IMR-90 (cell line): ENCODE results near the gene ZYG11B. TPM values are rescaled to one million over a fixed set of nuclear protein-coding genes. Genes with fewer than 3 reads are reported as not detected.
A peak's percentile ranks its signal among the peaks of the same experiment; 100 is the strongest.

ENCODE experiments used
- ATAC-seq: fragments of 200-7000 bp; cut with Tn5 transposase; 2 replicates; pipeline ENCODE4 v1.9.1; 2020; ENCODE audit warnings: low read depth, mild to moderate bottlenecking, moderate library complexity
- BruUV-seq: library from RNA; stranded (reverse); fragments of 400-500 nt; replicated peaks from 2 replicates; lab custom pipeline; 2021; lab: Mats Ljungman, UMichigan
- CTCF ChIA-PET: fragments of 300-600 bp; formaldehyde crosslinking; extraction: SDS; loops from one replicate; lab custom pipeline; 2021; ENCODE audit warnings: antibody characterized with exemption; lab: Yijun Ruan, JAX
- POLR2A ChIA-PET: fragments of 300-600 bp; sonication (Branson Sonifier 250); formaldehyde crosslinking; loops from one replicate; lab custom pipeline; 2022; ENCODE audit warnings: antibody characterized with exemption; ENCODE audit not compliant: unreplicated experiment; lab: Charles Lee
- DNase-seq: peaks from one replicate; pipeline ENCODE4 v3.0.0; 2013
- H2AFZ ChIP-seq: replicated peaks from 2 replicates; pipeline ENCODE3; 2013; ENCODE audit warnings: low read length, mild to moderate bottlenecking; ENCODE audit not compliant: poor library complexity
- H2AK5ac ChIP-seq: 2 replicates; pipeline ENCODE4 v1.6.1; 2013; ENCODE audit warnings: low read depth, low read length, inconsistent platforms
- H2AK9ac ChIP-seq: replicated peaks from 2 replicates; pipeline ENCODE3; 2013; ENCODE audit warnings: mild to moderate bottlenecking, low read depth, low read length, moderate library complexity; ENCODE audit not compliant: poor library complexity
- H2BK120ac ChIP-seq: 2 replicates; pipeline ENCODE4 v1.6.1; 2013; ENCODE audit warnings: low read depth, low read length, inconsistent platforms
- H2BK15ac ChIP-seq: 3 replicates; pipeline ENCODE4 v1.6.1; 2013; ENCODE audit warnings: low read depth, low read length, inconsistent platforms
- H2BK20ac ChIP-seq: 2 replicates; pipeline ENCODE4 v1.6.1; 2013; ENCODE audit warnings: low read depth, mild to moderate bottlenecking, inconsistent platforms, low read length, moderate library complexity
- H2BK5ac ChIP-seq: 2 replicates; pipeline ENCODE4 v1.6.1; 2013; ENCODE audit warnings: mild to moderate bottlenecking, low read depth, low read length, inconsistent platforms; ENCODE audit not compliant: poor library complexity, severe bottlenecking
- H3K14ac ChIP-seq: replicated peaks from 2 replicates; pipeline ENCODE4 v1.6.1; 2013; ENCODE audit warnings: low read depth, low read length, inconsistent platforms
- H3K18ac ChIP-seq: 2 replicates; pipeline ENCODE4 v1.6.1; 2013; ENCODE audit warnings: low read depth, low read length, control low read depth
- H3K23ac ChIP-seq: 2 replicates; pipeline ENCODE4 v1.6.1; 2013; ENCODE audit warnings: low read depth, low read length, inconsistent platforms
- H3K27ac ChIP-seq: 2 replicates; pipeline ENCODE4 v1.5.1; 2013; ENCODE audit warnings: mild to moderate bottlenecking, control low read depth, low read length; ENCODE audit not compliant: insufficient read depth
- H3K27me3 ChIP-seq: 2 replicates; pipeline ENCODE4 v1.6.1; 2013; ENCODE audit warnings: low read length; ENCODE audit not compliant: control insufficient read depth, insufficient read depth
- H3K36me3 ChIP-seq: 2 replicates; pipeline ENCODE4 v1.6.1; 2013; ENCODE audit warnings: low read length, mixed read lengths; ENCODE audit not compliant: control insufficient read depth, insufficient read depth
- H3K4ac ChIP-seq: 2 replicates; pipeline ENCODE4 v1.6.1; 2013; ENCODE audit warnings: low read depth, low read length, inconsistent platforms
- H3K4me1 ChIP-seq: 2 replicates; pipeline ENCODE4 v1.6.1; 2013; ENCODE audit warnings: low read length, mixed read lengths; ENCODE audit not compliant: control insufficient read depth, insufficient read depth
- H3K4me2 ChIP-seq: 2 replicates; pipeline ENCODE4 v1.6.1; 2013; ENCODE audit warnings: low read depth, mild to moderate bottlenecking, control low read depth, low read length, moderate library complexity
- H3K4me3 ChIP-seq: 2 replicates; pipeline ENCODE4 v1.5.1; 2013; ENCODE audit warnings: low read depth, mild to moderate bottlenecking, control low read depth, low read length, moderate library complexity; ENCODE audit not compliant: insufficient read depth
- H3K56ac ChIP-seq: 2 replicates; pipeline ENCODE4 v1.6.1; 2013; ENCODE audit warnings: low read length, inconsistent platforms; ENCODE audit not compliant: insufficient read depth; ENCODE audit errors: extremely low read depth
- H3K79me1 ChIP-seq, 2 experiments: 2 replicates each; pipeline ENCODE4 v1.6.1; 2013; ENCODE audit warnings: low read length in 2 of 2, inconsistent platforms in 1 of 2, low read depth in 1 of 2
- H3K9ac ChIP-seq: 2 replicates; pipeline ENCODE4 v1.6.1; 2013; ENCODE audit warnings: low read depth, low read length, control low read depth
- H3K9me1 ChIP-seq: 2 replicates; pipeline ENCODE4 v1.6.1; 2013; ENCODE audit warnings: low read length, inconsistent platforms; ENCODE audit not compliant: insufficient read depth
- H3K9me3 ChIP-seq: 2 replicates; pipeline ENCODE4 v1.6.1; 2013; ENCODE audit warnings: low read length; ENCODE audit not compliant: control insufficient read depth, insufficient read depth
- H4K20me1 ChIP-seq: 2 replicates; pipeline ENCODE4 v1.6.1; 2013; ENCODE audit warnings: low read length, inconsistent platforms; ENCODE audit not compliant: insufficient read depth
- H4K5ac ChIP-seq: 2 replicates; pipeline ENCODE4 v1.6.1; 2013; ENCODE audit warnings: mild to moderate bottlenecking, low read depth, low read length, control low read depth
- H4K8ac ChIP-seq, 2 experiments: 2 replicates each; pipeline ENCODE4 v1.6.1; 2013; ENCODE audit warnings: low read depth in 2 of 2, low read length in 2 of 2, control low read depth in 1 of 2, inconsistent platforms in 1 of 2
- H4K91ac ChIP-seq: 2 replicates; pipeline ENCODE4 v1.6.1; 2013; ENCODE audit warnings: low read depth, low read length, inconsistent platforms; ENCODE audit not compliant: insufficient read depth
- CEBPB ChIP-seq: IDR thresholded peaks from 2 replicates; pipeline ENCODE4 v1.6.1; 2012; ENCODE audit warnings: low read depth, low read length, improper control_type of control experiment
- MXI1 ChIP-seq: IDR thresholded peaks from 2 replicates; pipeline ENCODE4 v1.6.1; 2012; ENCODE audit warnings: low read depth, mild to moderate bottlenecking, low read length, moderate library complexity, borderline replicate concordance
- RCOR1 ChIP-seq: IDR thresholded peaks from 2 replicates; pipeline ENCODE4 v1.6.1; 2012; ENCODE audit warnings: mild to moderate bottlenecking, low read length, improper control_type of control experiment; ENCODE audit not compliant: insufficient replicate concordance
- WGBS, 2 experiments: methylation state at CpG; one replicate each; pipeline versions ENCODE4 v1.1.5 to v1.1.7; 2013; ENCODE audit warnings: missing lambda C conversion rate in 2 of 2; ENCODE audit not compliant: insufficient read length in 1 of 2; ENCODE audit errors: extremely low coverage in 2 of 2; 5-methylcytosine and 5-hydroxymethylcytosine counted together
- dilution Hi-C: fragments of 300-500 bp; cut with HindIII; formaldehyde crosslinking; loops from one replicate; pipeline ENCODE4 v1.14.3; 2018; ENCODE audit warnings: low sequenced_read_pairs; ENCODE audit not compliant: unreplicated experiment
- in situ Hi-C: fragments of 300-500 bp; cut with MboI; formaldehyde crosslinking; loops from 3 replicates; pipeline ENCODE4 v1.14.3; 2019; ENCODE audit warnings: low sequenced_read_pairs, inconsistent platforms, mixed read lengths
- intact Hi-C: fragments of 100-400 bp; cut with micrococcal nuclease; formaldehyde crosslinking; loops from 2 replicates; pipeline ENCODE4 v1.10.0; 2022
- polyA plus RNA-seq, 3 experiments: library from polyadenylated mRNA; depleted of rRNA; stranded (reverse); fragments of >200 nt; gene quantifications; 2 replicates each; pipeline ENCODE4 v1.2.3, GENCODE V29; 2012; ENCODE audit warnings: low replicate concordance in 1 of 3
- total RNA-seq: library from RNA; depleted of rRNA; stranded (reverse); fragments of >200 nt; gene quantifications from 2 replicates; pipeline ENCODE4 v1.2.3, GENCODE V29; 2012

Gene ZYG11B
- total and polyA plus RNA-seq, 2 of the 4 experiments (the other 2 are of a cell fraction): 8.1 to 55.2 TPM

- ATAC-seq: 0 out of 2 replicates have a peak, but pooled peaks have one; percentile 35
- Histone ChIP-seq H2BK20ac (no peak overlapping the region), H3K14ac (no peak overlapping the region), H2AK5ac (no peak overlapping the region), H2BK15ac (no peak overlapping the region), H3K79me1 (no peaks in the 10 kb centered on the region), H2BK120ac (no peak overlapping the region), H3K9me1 (no peaks in the 10 kb centered on the region; the same call in 1 of the 2 replicates), H3K23ac (no peak overlapping the region), H3K9me3 (no peaks in the 10 kb centered on the region), H2BK5ac (no peak overlapping the region), H3K27ac (no peak overlapping the region), H4K5ac (no peak overlapping the region), H3K4me2 (no peak overlapping the region), H3K56ac (no peak overlapping the region), H2AK9ac (no peak overlapping the region), H2AFZ (no peak overlapping the region), H3K18ac (no peak overlapping the region), H4K20me1 (no peaks in the 10 kb centered on the region), H3K4ac (no peak overlapping the region), H3K4me3 (no peak overlapping the region), H3K27me3 (no peaks in the 10 kb centered on the region), H4K91ac (no peak overlapping the region), H3K9ac (no peak overlapping the region), H3K4me1 (no peaks in the 10 kb centered on the region), H4K8ac (no peak overlapping the region), H3K36me3 (no peaks in the 10 kb centered on the region)
- no CpG with 5 or more reads among the region's 4 CpGs for WGBS, 2 experiments
- peak; percentile 38 for DNase-seq
- TF ChIP-seq CEBPB (0 out of 2 replicates have a peak, but pooled peaks have one; percentile 33), RCOR1 (no peak), MXI1 (no peak)
- intact Hi-C loops (no loop called here), in situ Hi-C loops (no loop called here), dilution Hi-C loops (no loop called here)
- ChIA-PET CTCF (no interaction called here), POLR2A (no interaction called here)
- BruUV-seq: no TSS peak
Measured at GRCh38 chr1:52857443-52857842, 131.2 kb downstream of the ZYG11B start.
